ENCODE measurements around the gene TPM2. TPM values are rescaled to one million over a fixed set of nuclear protein-coding genes. Genes with fewer than 3 reads are reported as not detected.

TPM2 gene
- total RNA-seq, 2 experiments from 2014 or later = 12.0 to 12.8 TPM

DNA sequence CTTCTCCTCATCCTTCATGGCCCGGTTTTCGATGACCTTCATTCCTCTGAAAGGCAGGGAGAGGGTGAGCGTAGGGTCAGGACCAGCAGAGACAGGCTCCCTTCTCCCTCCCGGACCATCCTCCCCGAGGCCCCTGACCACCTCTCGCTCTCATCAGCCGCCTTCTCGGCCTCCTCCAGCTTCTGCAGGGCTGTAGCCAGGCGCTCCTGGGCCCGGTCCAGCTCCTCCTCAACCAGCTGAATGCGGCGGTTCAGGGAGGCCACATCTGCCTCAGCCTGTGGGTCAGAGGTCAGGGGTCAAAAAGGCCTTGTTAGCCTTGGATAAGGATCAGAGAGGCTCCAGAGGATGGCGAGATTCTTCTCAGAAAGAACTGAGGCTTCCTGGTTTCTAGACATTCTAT lies 4.2 kb downstream of the TPM2 start:
- no peaks in the 10 kb centered on the region for H3K27me3 Mint-ChIP-seq (ENCODE audit: low read depth)
- POLR2A ChIA-PET = interaction anchor here (0.9 kb wide), 1 partner anchor 11 kb away, joined by 3 read pairs; no protein-coding TSS in a partner anchor
- CTCF ChIA-PET = interaction anchor here (1.1 to 3.3 kb wide), 4 partner anchors 10 to 82 kb away, joined by 3 to 20 read pairs (median 8); no protein-coding TSS in a partner anchor
- DNase-seq = no peak
- no peak overlapping the region for H3K27ac Mint-ChIP-seq
- no peak for ATAC-seq
- no peaks in the 10 kb centered on the region for H3K36me3 Mint-ChIP-seq (ENCODE audit: low read depth)
- no peak overlapping the region for H3K4me3 Mint-ChIP-seq
- peaks cover 20% of the 10 kb centered on the region for H3K4me1 Mint-ChIP-seq (ENCODE audit: low read depth)
- no peaks in the 10 kb centered on the region for H3K9me3 Mint-ChIP-seq (ENCODE audit: insufficient read depth)

DNA sequence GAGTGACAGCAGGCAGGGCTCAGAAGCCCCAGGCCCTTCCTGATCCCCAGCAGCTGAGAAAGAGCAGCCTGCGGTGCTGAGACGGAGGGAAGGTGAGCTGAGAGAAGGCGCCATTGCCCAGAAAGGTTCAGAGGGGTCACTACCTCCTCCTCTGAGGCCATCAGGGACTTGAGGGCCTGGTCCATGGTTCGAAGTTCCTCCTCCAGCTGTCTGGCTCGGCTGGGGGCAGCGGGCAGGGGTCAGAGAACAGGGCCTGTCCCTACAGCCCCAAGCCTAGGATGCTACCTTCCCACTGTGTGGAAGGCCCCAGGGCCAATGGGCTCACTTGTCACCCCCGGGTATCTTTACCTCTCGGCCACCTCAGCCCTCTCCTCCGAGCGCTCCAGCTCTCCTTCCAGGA lies 4.8 kb downstream of the TPM2 start:
- CTCF ChIA-PET = interaction anchor here (1.2 to 3.3 kb wide), 2 partner anchors 11 to 74 kb away, joined by 3 to 20 read pairs; no protein-coding TSS in a partner anchor
- POLR2A ChIA-PET = interaction anchor here (0.9 kb wide), 1 partner anchor 11 kb away, joined by 3 read pairs; no protein-coding TSS in a partner anchor
- ATAC-seq (no peak), DNase-seq (no peak)
- no peak overlapping the region for H3K27ac Mint-ChIP-seq
- H3K9me3 Mint-ChIP-seq (ENCODE audit: insufficient read depth) = no peaks in the 10 kb centered on the region
- no peaks in the 10 kb centered on the region for H3K27me3 Mint-ChIP-seq (ENCODE audit: low read depth)
- peaks cover 19% of the 10 kb centered on the region for H3K4me1 Mint-ChIP-seq (ENCODE audit: low read depth)
- no peak overlapping the region for H3K4me3 Mint-ChIP-seq
- H3K36me3 Mint-ChIP-seq (ENCODE audit: low read depth) = no peaks in the 10 kb centered on the region

- ChIA-PET CTCF (interaction anchor here (1.0 to 3.3 kb wide), 4 partner anchors 10 to 25 kb away, joined by 3 to 20 read pairs (median 4); partner anchors contain the start of genes CCDC107 and RMRP), POLR2A (interaction anchor here (0.7 to 1.4 kb wide), 2 partner anchors 9 to 18 kb away, joined by 3 to 5 read pairs; partner anchors contain the start of gene ARHGEF39)
- H3K9me3 Mint-ChIP-seq (ENCODE audit: insufficient read depth) = no peaks in the 10 kb centered on the region
- H3K27ac Mint-ChIP-seq = no peak overlapping the region
- no peak for DNase-seq
- no peak for ATAC-seq
- no peaks in the 10 kb centered on the region for H3K27me3 Mint-ChIP-seq (ENCODE audit: low read depth)
- no peak overlapping the region for H3K4me3 Mint-ChIP-seq
- H3K4me1 Mint-ChIP-seq (ENCODE audit: low read depth) = peaks cover 9% of the 10 kb centered on the region
- H3K36me3 Mint-ChIP-seq (ENCODE audit: low read depth) = no peaks in the 10 kb centered on the region
Observed at GRCh38 chr9:35683323-35683722, 6.4 kb downstream of the TPM2 start.

DNA sequence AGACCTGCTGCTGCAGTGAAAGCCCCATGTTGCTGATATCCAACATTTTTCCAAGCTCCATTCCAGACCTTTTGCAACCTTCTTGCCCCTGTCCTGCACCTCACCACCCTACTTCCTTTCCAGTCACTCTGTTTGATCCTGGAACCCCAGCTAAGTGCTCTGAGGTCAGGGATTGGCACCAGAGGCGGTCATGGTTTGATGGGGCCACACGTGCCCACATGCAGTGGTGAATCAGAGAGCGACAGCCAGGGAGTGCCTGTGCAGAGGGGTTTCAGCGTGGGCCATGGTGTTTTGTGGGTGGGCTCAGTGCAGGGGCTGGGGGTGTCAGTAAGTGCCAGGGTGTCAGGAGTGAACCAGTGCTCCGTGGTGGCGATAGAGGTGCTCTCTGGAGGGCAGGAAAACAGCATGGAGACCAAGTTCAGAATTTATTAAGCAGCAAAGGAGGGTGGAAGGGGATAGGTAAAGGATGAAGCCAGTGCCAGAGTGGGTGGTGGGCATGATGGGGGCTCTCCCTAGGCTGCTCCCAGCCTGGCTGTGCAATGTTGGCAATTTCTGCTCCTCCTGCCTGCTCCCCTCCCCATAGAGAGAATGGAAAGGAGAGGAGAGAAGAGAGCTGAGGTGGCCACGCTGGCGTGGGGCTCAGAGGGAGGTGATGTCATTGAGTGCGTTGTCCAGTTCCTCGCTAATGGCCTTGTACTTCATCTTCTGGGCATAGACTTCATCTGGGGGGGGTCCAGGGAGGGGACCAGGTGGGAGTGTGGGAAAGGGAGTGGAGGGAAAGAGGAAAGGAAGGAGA lies 7.0 kb downstream of the TPM2 start:
- Mint-ChIP-seq H3K4me1 (ENCODE audit: low read depth) (peaks cover 5% of the 10 kb centered on the region), H3K36me3 (ENCODE audit: low read depth) (no peaks in the 10 kb centered on the region), H3K9me3 (ENCODE audit: insufficient read depth) (no peaks in the 10 kb centered on the region), H3K27me3 (ENCODE audit: low read depth) (no peaks in the 10 kb centered on the region), H3K27ac (no peak overlapping the region), H3K4me3 (no peak overlapping the region)
- CTCF ChIA-PET = interaction anchor here (1.0 to 3.3 kb wide), 3 partner anchors 13 to 24 kb away, joined by 3 to 20 read pairs (median 5); partner anchors contain the start of genes CCDC107 and RMRP
- POLR2A ChIA-PET = interaction anchor here (1.4 kb wide), 1 partner anchor 17 kb away, joined by 5 read pairs; the partner anchor contains the start of gene ARHGEF39
- ATAC-seq (no peak), DNase-seq (no peak)

DNA sequence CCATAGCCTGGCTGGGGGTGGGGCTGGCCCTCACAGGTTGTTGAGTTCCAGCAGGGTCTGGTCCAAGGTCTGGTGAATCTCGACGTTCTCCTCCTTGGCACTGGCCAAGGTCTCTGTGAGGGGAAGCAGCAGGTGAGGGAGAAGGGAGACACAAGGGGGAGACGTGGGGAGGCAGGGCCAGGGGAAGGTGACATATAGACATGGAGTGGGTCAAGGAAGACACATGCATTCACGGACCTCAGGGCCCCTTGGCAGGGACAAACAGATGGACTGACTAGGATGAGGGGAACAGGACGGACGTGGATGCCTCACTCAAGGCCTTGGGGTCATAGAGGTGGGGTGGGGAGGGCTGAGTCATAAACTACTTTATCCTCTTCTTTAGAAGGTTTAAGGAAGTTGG lies 7.7 kb downstream of the TPM2 start:
- H3K36me3 Mint-ChIP-seq (ENCODE audit: low read depth) = no peaks in the 10 kb centered on the region
- CTCF ChIA-PET = interaction anchor here (3.3 kb wide), 1 partner anchor 14 kb away, joined by 20 read pairs; no protein-coding TSS in a partner anchor
- H3K4me1 Mint-ChIP-seq (ENCODE audit: low read depth) = peaks cover 2% of the 10 kb centered on the region
- no peaks in the 10 kb centered on the region for H3K27me3 Mint-ChIP-seq (ENCODE audit: low read depth)
- H3K4me3 Mint-ChIP-seq = no peak overlapping the region
- POLR2A ChIA-PET = no interaction called here
- H3K9me3 Mint-ChIP-seq (ENCODE audit: insufficient read depth) = no peaks in the 10 kb centered on the region
- ATAC-seq (no peak), DNase-seq (no peak)
- no peak overlapping the region for H3K27ac Mint-ChIP-seq

- POLR2A ChIA-PET = no interaction called here
- H3K27me3 Mint-ChIP-seq (ENCODE audit: low read depth) = peaks cover 1% of the 10 kb centered on the region
Observed at GRCh38 chr9:35681341-35682002, 8.3 kb downstream of the TPM2 start.

DNA sequence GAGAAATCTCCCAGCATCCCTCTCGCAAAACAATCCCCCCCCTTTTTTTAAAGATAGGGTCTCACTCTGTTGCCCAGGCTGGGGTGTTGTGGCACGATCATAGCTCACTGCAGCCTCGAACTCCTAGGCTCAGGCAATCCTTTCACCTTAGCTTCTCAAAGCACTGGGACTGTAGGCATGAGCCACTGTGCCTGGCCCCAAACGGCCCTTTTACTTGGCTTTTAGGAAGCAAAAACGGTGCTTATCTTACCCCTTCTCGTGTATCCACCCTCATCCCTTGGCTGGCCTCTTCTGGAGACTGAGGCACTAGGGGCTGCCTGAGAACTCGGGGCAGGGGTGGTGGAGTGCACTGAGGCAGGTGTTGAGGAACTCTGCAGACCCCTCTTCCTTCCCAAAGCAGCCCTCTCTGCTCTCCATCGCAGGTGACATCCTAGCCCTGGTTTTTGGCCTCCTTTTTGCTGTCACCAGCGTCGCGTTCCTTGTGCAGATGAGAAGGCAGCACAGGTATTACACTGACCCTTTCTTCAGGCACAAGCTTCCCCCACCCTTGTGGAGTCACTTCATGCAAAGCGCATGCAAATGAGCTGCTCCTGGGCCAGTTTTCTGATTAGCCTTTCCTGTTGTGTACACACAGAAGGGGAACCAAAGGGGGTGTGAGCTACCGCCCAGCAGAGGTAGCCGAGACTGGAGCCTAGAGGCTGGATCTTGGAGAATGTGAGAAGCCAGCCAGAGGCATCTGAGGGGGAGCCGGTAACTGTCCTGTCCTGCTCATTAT lies 9.2 kb downstream of the TPM2 start:
- ATAC-seq (no peak), DNase-seq (no peak)
- Mint-ChIP-seq H3K36me3 (ENCODE audit: low read depth) (no peaks in the 10 kb centered on the region), H3K9me3 (ENCODE audit: insufficient read depth) (no peaks in the 10 kb centered on the region), H3K4me1 (ENCODE audit: low read depth) (peaks cover 9% of the 10 kb centered on the region), H3K27ac (no peak overlapping the region), H3K27me3 (ENCODE audit: low read depth) (peaks cover 4% of the 10 kb centered on the region), H3K4me3 (no peak overlapping the region)
- ChIA-PET POLR2A (interaction anchor here (1.2 kb wide), 1 partner anchor 9 kb away, joined by 3 read pairs; no protein-coding TSS in a partner anchor), CTCF (interaction anchor here (1.0 to 2.6 kb wide), 4 partner anchors 11 to 155 kb away, joined by 3 to 12 read pairs (median 4); no protein-coding TSS in a partner anchor)

More at GRCh38 chr9:35681341-35682002, 8.3 kb downstream of the TPM2 start:
- H3K4me1 Mint-ChIP-seq (ENCODE audit: low read depth) = peaks cover 1% of the 10 kb centered on the region
- H3K36me3 Mint-ChIP-seq (ENCODE audit: low read depth) = no peaks in the 10 kb centered on the region
- CTCF ChIA-PET = interaction anchor here (2.6 kb wide), 1 partner anchor 15 kb away, joined by 12 read pairs; no protein-coding TSS in a partner anchor
- DNase-seq (no peak), ATAC-seq (no peak)
- no peak overlapping the region for H3K4me3 Mint-ChIP-seq
- H3K9me3 Mint-ChIP-seq (ENCODE audit: insufficient read depth) = no peaks in the 10 kb centered on the region
- H3K27ac Mint-ChIP-seq = no peak overlapping the region

GRCh38 chr9:35679766-35680330 lies 9.9 kb downstream of the TPM2 start:
- Mint-ChIP-seq H3K4me3 (no peak overlapping the region), H3K27me3 (ENCODE audit: low read depth) (peaks cover 4% of the 10 kb centered on the region), H3K36me3 (ENCODE audit: low read depth) (no peaks in the 10 kb centered on the region), H3K9me3 (ENCODE audit: insufficient read depth) (no peaks in the 10 kb centered on the region), H3K4me1 (ENCODE audit: low read depth) (peaks cover 11% of the 10 kb centered on the region), H3K27ac (no peak overlapping the region)
- DNase-seq (no peak), ATAC-seq (no peak)
- ChIA-PET CTCF (interaction anchor here (1.0 to 2.6 kb wide), 6 partner anchors 11 to 155 kb away, joined by 3 to 12 read pairs (median 4); partner anchors contain the start of genes CCDC107 and RMRP), POLR2A (interaction anchor here (1.2 kb wide), 1 partner anchor 8 kb away, joined by 3 read pairs; no protein-coding TSS in a partner anchor)

GRCh38 chr9:35679091-35679490 lies 10.6 kb downstream of the TPM2 start:
- CTCF ChIA-PET = interaction anchor here (1.1 to 2.6 kb wide), 5 partner anchors 10 to 49 kb away, joined by 3 to 12 read pairs (median 4); partner anchors contain the start of genes CCDC107 and RMRP
- DNase-seq (no peak), ATAC-seq (no peak)
- Mint-ChIP-seq H3K27me3 (ENCODE audit: low read depth) (peaks cover 11% of the 10 kb centered on the region), H3K9me3 (ENCODE audit: insufficient read depth) (no peaks in the 10 kb centered on the region), H3K36me3 (ENCODE audit: low read depth) (no peaks in the 10 kb centered on the region), H3K27ac (no peak overlapping the region), H3K4me1 (ENCODE audit: low read depth) (peaks cover 15% of the 10 kb centered on the region), H3K4me3 (no peak overlapping the region)
- POLR2A ChIA-PET = no interaction called here

GRCh38 chr9:35675732-35676392 lies 13.9 kb downstream of the TPM2 start:
- Mint-ChIP-seq H3K9me3 (ENCODE audit: insufficient read depth) (no peaks in the 10 kb centered on the region), H3K27ac (no peak overlapping the region), H3K36me3 (ENCODE audit: low read depth) (no peaks in the 10 kb centered on the region), H3K4me3 (peak overlapping the region; percentile 62), H3K27me3 (ENCODE audit: low read depth) (peaks cover 19% of the 10 kb centered on the region), H3K4me1 (ENCODE audit: low read depth) (peaks cover 15% of the 10 kb centered on the region)
- ATAC-seq (peak; percentile 62), DNase-seq (peak; percentile 38)
- ChIA-PET POLR2A (interaction anchor here (0.6 to 1.7 kb wide), 3 partner anchors 12 to 79 kb away, joined by 3 read pairs; partner anchors contain the start of gene SIT1), CTCF (interaction anchor here (0.7 to 4.3 kb wide), 9 partner anchors 11 to 206 kb away, joined by 3 to 32 read pairs (median 4); partner anchors contain the start of genes ARHGEF39, CCDC107 and RMRP)

Data from activated CD8-positive, alpha-beta T cell treated with anti-CD3 and anti-CD28 coated beads, Interleukin-2, amount 10 ng/mL, durations not matched to agents 7 days and 5 days (primary cell).